DND-41 (cell line): ENCODE measurements around the gene ZNF275.

Experiments used
- EZH2 ChIP-seq: IDR thresholded peaks from 3 replicates; pipeline ENCODE4 v1.6.1; 2012; ENCODE audit warnings: borderline replicate concordance, low read depth, mild to moderate bottlenecking, moderate library complexity, low read length, inconsistent platforms; ENCODE audit not compliant: severe bottlenecking
- TF ChIP-seq, protein P1 (sequence below): IDR thresholded peaks from 2 replicates; pipeline ENCODE4 v1.5.1; 2012; ENCODE audit warnings: borderline replicate concordance, low read length, moderate library complexity, mild to moderate bottlenecking; ENCODE audit not compliant: poor library complexity, severe bottlenecking; ENCODE audit errors: extremely low read depth

DNA sequence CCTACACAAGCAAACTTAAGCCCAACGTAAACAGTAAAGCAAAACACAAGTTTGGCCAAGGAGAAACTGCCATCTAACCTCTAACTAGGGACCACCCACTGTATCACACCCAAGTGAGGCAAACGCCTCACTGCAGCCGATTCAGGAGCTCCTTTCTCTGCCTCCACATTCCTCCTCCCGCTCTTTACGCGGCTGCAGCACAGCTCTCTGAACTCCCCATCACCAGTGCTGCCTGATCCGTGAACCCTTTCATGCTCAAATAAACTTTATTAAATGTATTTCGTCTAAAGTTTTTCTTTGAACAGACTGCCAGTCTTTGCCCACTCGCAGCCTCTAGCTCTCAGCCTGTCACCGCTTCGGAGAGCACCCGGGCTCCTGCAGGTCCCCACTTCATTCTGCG is 60.7 kb downstream of the ZNF275 start:
- TF ChIP-seq, protein P1, sequence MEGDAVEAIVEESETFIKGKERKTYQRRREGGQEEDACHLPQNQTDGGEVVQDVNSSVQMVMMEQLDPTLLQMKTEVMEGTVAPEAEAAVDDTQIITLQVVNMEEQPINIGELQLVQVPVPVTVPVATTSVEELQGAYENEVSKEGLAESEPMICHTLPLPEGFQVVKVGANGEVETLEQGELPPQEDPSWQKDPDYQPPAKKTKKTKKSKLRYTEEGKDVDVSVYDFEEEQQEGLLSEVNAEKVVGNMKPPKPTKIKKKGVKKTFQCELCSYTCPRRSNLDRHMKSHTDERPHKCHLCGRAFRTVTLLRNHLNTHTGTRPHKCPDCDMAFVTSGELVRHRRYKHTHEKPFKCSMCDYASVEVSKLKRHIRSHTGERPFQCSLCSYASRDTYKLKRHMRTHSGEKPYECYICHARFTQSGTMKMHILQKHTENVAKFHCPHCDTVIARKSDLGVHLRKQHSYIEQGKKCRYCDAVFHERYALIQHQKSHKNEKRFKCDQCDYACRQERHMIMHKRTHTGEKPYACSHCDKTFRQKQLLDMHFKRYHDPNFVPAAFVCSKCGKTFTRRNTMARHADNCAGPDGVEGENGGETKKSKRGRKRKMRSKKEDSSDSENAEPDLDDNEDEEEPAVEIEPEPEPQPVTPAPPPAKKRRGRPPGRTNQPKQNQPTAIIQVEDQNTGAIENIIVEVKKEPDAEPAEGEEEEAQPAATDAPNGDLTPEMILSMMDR: no peak
- no peak for TF ChIP-seq EZH2
